OCI-LY3 (cell line): Measurements from ENCODE around the gene PTPRD.
A peak's percentile ranks its signal among the peaks of the same experiment; 100 is the strongest.

Source experiments
- H2AFZ ChIP-seq: fragments of 200-600, 300-600 bp; shearing (Covaris generic); 2 replicates; pipeline ENCODE4 v1.6.0; 2014; ENCODE audit warnings: antibody characterized with exemption, low read depth, low read length
- H3K27ac ChIP-seq: fragments of 200-600, 300-600 bp; sonication (generic); 2 replicates; pipeline ENCODE4 v1.5.1; 2014; ENCODE audit warnings: mild to moderate bottlenecking, low read length, moderate library complexity, mixed read lengths
- H3K27me3 ChIP-seq: fragments of 200-600, 300-600 bp; sonication (generic); 2 replicates; pipeline ENCODE4 v1.6.1; 2014; ENCODE audit warnings: low read depth, low read length, mixed read lengths
- H3K36me3 ChIP-seq: fragments of 200-600, 300-600 bp; sonication (generic); replicated peaks from 2 replicates; pipeline ENCODE3; 2014; ENCODE audit warnings: low read depth, low read length, mixed read lengths
- H3K4me1 ChIP-seq: fragments of 300-600, 200-600 bp; sonication (generic); 2 replicates; pipeline ENCODE4 v1.6.1; 2014; ENCODE audit warnings: low read length, mixed read lengths
- H3K4me2 ChIP-seq: fragments of 200-600, 300-600 bp; sonication (generic); 2 replicates; pipeline ENCODE4 v1.6.1; 2014; ENCODE audit warnings: low read length, mixed read lengths
- H3K4me3 ChIP-seq: fragments of 300-600, 200-600 bp; sonication (generic); 2 replicates; pipeline ENCODE4 v1.5.1; 2014; ENCODE audit warnings: antibody characterized with exemption, mild to moderate bottlenecking, low read length, moderate library complexity
- H3K79me2 ChIP-seq: fragments of 300-600, 200-600 bp; shearing (Covaris generic); 2 replicates; pipeline ENCODE4 v1.6.1; 2014; ENCODE audit warnings: mild to moderate bottlenecking, low read length, mixed read lengths
- H3K9ac ChIP-seq: fragments of 300-600, 200-600 bp; shearing (Covaris generic); 2 replicates; pipeline ENCODE4 v1.6.0; 2014; ENCODE audit warnings: mild to moderate bottlenecking, low read length, moderate library complexity
- H3K9me3 ChIP-seq: fragments of 200-600, 300-600 bp; shearing (Covaris generic); 2 replicates; pipeline ENCODE4 v1.6.1; 2014; ENCODE audit warnings: low read length, mixed read lengths; ENCODE audit not compliant: insufficient read depth
- H4K20me1 ChIP-seq: fragments of 200-600, 300-600 bp; sonication (generic); 2 replicates; pipeline ENCODE4 v1.6.1; 2016; ENCODE audit warnings: low read length, mixed read lengths; ENCODE audit not compliant: insufficient read depth
- CTCF ChIP-seq: fragments of 200-600, 300-600 bp; sonication (generic); IDR thresholded peaks from 2 replicates; pipeline ENCODE4 v1.5.1; 2014; ENCODE audit warnings: antibody characterized with exemption, low read length, low read depth
- EZH2phosphoT487 ChIP-seq: fragments of 200-600 bp; shearing (Covaris generic); IDR thresholded peaks from 2 replicates; pipeline ENCODE4 v1.6.1; 2018; ENCODE audit warnings: antibody characterized with exemption, mixed run types, low read depth

The PTPRD gene

GRCh38 chr9:8823131-8823895, 1789.5 kb downstream of the PTPRD start:
- no peak overlapping the region for H3K4me3 ChIP-seq
- no peak overlapping the region for H3K4me2 ChIP-seq
- H3K79me2 ChIP-seq = no peaks in the 10 kb centered on the region
- no peaks in the 10 kb centered on the region for H3K27me3 ChIP-seq
- H4K20me1 ChIP-seq = no peaks in the 10 kb centered on the region
- H3K9ac ChIP-seq = no peak overlapping the region
- no peaks in the 10 kb centered on the region for H3K36me3 ChIP-seq
- no peak overlapping the region for H2AFZ ChIP-seq
- no peak overlapping the region for H3K27ac ChIP-seq
- H3K9me3 ChIP-seq = no peaks in the 10 kb centered on the region
- TF ChIP-seq EZH2phosphoT487 (no peak), CTCF (no peak)
- 0 out of 2 replicates have a peak, but pooled peaks cover 3% of the 10 kb centered on the region for H3K4me1 ChIP-seq

GRCh38 chr9:8822667-8823025, 1790.2 kb downstream of the PTPRD start:
- Histone ChIP-seq H3K4me2 (no peak overlapping the region), H2AFZ (no peak overlapping the region), H3K4me3 (no peak overlapping the region), H3K36me3 (no peaks in the 10 kb centered on the region), H4K20me1 (no peaks in the 10 kb centered on the region), H3K9ac (no peak overlapping the region), H3K9me3 (no peaks in the 10 kb centered on the region), H3K27me3 (no peaks in the 10 kb centered on the region), H3K27ac (no peak overlapping the region), H3K4me1 (0 out of 2 replicates have a peak, but pooled peaks cover 3% of the 10 kb centered on the region), H3K79me2 (no peaks in the 10 kb centered on the region)
- TF ChIP-seq EZH2phosphoT487 (no peak), CTCF (no peak)

GRCh38 chr9:8821910-8822666, 1790.7 kb downstream of the PTPRD start:
- Histone ChIP-seq H3K36me3 (no peaks in the 10 kb centered on the region), H3K9ac (no peak overlapping the region), H3K4me1 (0 out of 2 replicates have a peak, but pooled peaks cover 3% of the 10 kb centered on the region), H4K20me1 (no peaks in the 10 kb centered on the region), H3K27ac (no peak overlapping the region), H3K79me2 (no peaks in the 10 kb centered on the region), H2AFZ (no peak overlapping the region), H3K4me3 (no peak overlapping the region), H3K9me3 (no peaks in the 10 kb centered on the region), H3K27me3 (no peaks in the 10 kb centered on the region), H3K4me2 (peak overlapping the region; percentile 1; the same call in 1 of the 2 replicates)
- TF ChIP-seq EZH2phosphoT487 (no peak), CTCF (no peak)

- Histone ChIP-seq H3K79me2 (no peaks in the 10 kb centered on the region), H3K4me3 (no peak overlapping the region), H3K27me3 (no peaks in the 10 kb centered on the region), H3K4me1 (0 out of 2 replicates have a peak, but pooled peaks cover 3% of the 10 kb centered on the region), H3K36me3 (no peaks in the 10 kb centered on the region), H3K9ac (no peak overlapping the region), H3K4me2 (no peak overlapping the region), H4K20me1 (no peaks in the 10 kb centered on the region), H3K9me3 (no peaks in the 10 kb centered on the region), H2AFZ (no peak overlapping the region), H3K27ac (no peak overlapping the region)
- no peak for TF ChIP-seq EZH2phosphoT487
- no peak for TF ChIP-seq CTCF
Measured at GRCh38 chr9:8817335-8817734, 1795.5 kb downstream of the PTPRD start.
